ENCODE results near the gene FGD6.
A peak's percentile ranks its signal among the peaks of the same experiment; 100 is the strongest.

Gene FGD6

GRCh38 chr12:95212586-95212985 is 4.7 kb downstream of the FGD6 start:
- Histone ChIP-seq H3K4me2 (ENCODE audit: low read length) (no peak overlapping the region), H3K4me1 (peaks cover 8% of the 10 kb centered on the region), H3K79me2 (no peaks in the 10 kb centered on the region), H3K27me3 (ENCODE audit: control insufficient read depth, insufficient read depth, low read length) (no peaks in the 10 kb centered on the region), H2AFZ (no peak overlapping the region), H3K4me3 (ENCODE audit: low read depth, low read length) (no peak overlapping the region), H3K9ac (no peak overlapping the region), H3K27ac (no peak overlapping the region), H3K36me3 (ENCODE audit: control insufficient read depth, insufficient read depth, low read length) (no peaks in the 10 kb centered on the region), H3K9me3 (ENCODE audit: control insufficient read depth, low read length) (no peaks in the 10 kb centered on the region)
- no peak for TF ChIP-seq CTCF (IDR thresholded peaks at IDR 0.05)

GRCh38 chr12:95208678-95209077 is 8.6 kb downstream of the FGD6 start:
- Histone ChIP-seq H3K9ac (no peak overlapping the region), H3K36me3 (ENCODE audit: control insufficient read depth, insufficient read depth, low read length) (no peaks in the 10 kb centered on the region), H3K4me3 (ENCODE audit: low read depth, low read length) (no peak overlapping the region), H3K27ac (no peak overlapping the region), H3K4me2 (ENCODE audit: low read length) (no peak overlapping the region), H2AFZ (no peak overlapping the region), H3K79me2 (no peaks in the 10 kb centered on the region), H3K4me1 (no peaks in the 10 kb centered on the region), H3K9me3 (ENCODE audit: control insufficient read depth, low read length) (no peaks in the 10 kb centered on the region), H3K27me3 (ENCODE audit: control insufficient read depth, insufficient read depth, low read length) (no peaks in the 10 kb centered on the region)
- TF ChIP-seq CTCF (IDR thresholded peaks at IDR 0.05): no peak

- no peaks in the 10 kb centered on the region for H3K9me3 ChIP-seq (ENCODE audit: control insufficient read depth, low read length)
- H3K4me3 ChIP-seq (ENCODE audit: low read depth, low read length): no peak overlapping the region
- no peaks in the 10 kb centered on the region for H3K4me1 ChIP-seq
- no peak overlapping the region for H3K9ac ChIP-seq
- H3K79me2 ChIP-seq: no peaks in the 10 kb centered on the region
- H3K4me2 ChIP-seq (ENCODE audit: low read length): no peak overlapping the region
- no peaks in the 10 kb centered on the region for H3K27me3 ChIP-seq (ENCODE audit: control insufficient read depth, insufficient read depth, low read length)
- no peaks in the 10 kb centered on the region for H3K36me3 ChIP-seq (ENCODE audit: control insufficient read depth, insufficient read depth, low read length)
- no peak for TF ChIP-seq CTCF (IDR thresholded peaks at IDR 0.05)
- no peak overlapping the region for H2AFZ ChIP-seq
- H3K27ac ChIP-seq: no peak overlapping the region
These were observed 9.9 kb downstream of the FGD6 start for GRCh38 chr12:95207407-95207806.

- Histone ChIP-seq H3K27ac (no peak overlapping the region), H3K36me3 (ENCODE audit: control insufficient read depth, insufficient read depth, low read length) (no peaks in the 10 kb centered on the region), H3K79me2 (no peaks in the 10 kb centered on the region), H3K9me3 (ENCODE audit: control insufficient read depth, low read length) (no peaks in the 10 kb centered on the region), H3K4me2 (ENCODE audit: low read length) (no peak overlapping the region), H3K27me3 (ENCODE audit: control insufficient read depth, insufficient read depth, low read length) (no peaks in the 10 kb centered on the region), H3K9ac (no peak overlapping the region), H2AFZ (no peak overlapping the region), H3K4me3 (ENCODE audit: low read depth, low read length) (no peak overlapping the region), H3K4me1 (no peaks in the 10 kb centered on the region)
- TF ChIP-seq CTCF (IDR thresholded peaks at IDR 0.05): no peak
These were observed 10.4 kb downstream of the FGD6 start for GRCh38 chr12:95206916-95207315.

GRCh38 chr12:95205685-95206084 is 11.6 kb downstream of the FGD6 start:
- no peak overlapping the region for H3K9ac ChIP-seq

More at GRCh38 chr12:95205685-95206084, 11.6 kb downstream of the FGD6 start:
- Histone ChIP-seq H3K27ac (no peak overlapping the region), H3K4me3 (ENCODE audit: low read depth, low read length) (no peak overlapping the region), H3K4me2 (ENCODE audit: low read length) (no peak overlapping the region), H3K27me3 (ENCODE audit: control insufficient read depth, insufficient read depth, low read length) (no peaks in the 10 kb centered on the region), H2AFZ (peak overlapping the region; percentile 20), H3K9me3 (ENCODE audit: control insufficient read depth, low read length) (no peaks in the 10 kb centered on the region), H3K4me1 (no peaks in the 10 kb centered on the region), H3K36me3 (ENCODE audit: control insufficient read depth, insufficient read depth, low read length) (no peaks in the 10 kb centered on the region), H3K79me2 (no peaks in the 10 kb centered on the region)
- no peak for TF ChIP-seq CTCF (IDR thresholded peaks at IDR 0.05)

All from parathyroid adenoma (tissue), 2 donors.